Psoas muscle (tissue), 8 donors: ENCODE data around the gene TMC4. TPM values are rescaled to one million over a fixed set of nuclear protein-coding genes. Genes with fewer than 3 reads are reported as not detected.

ENCODE experiments used
- ATAC-seq, 4 donors: fragments of 200-7000 bp; cut with Tn5 transposase; one replicate each; pipeline ENCODE4 v1.9.1; 2020; ENCODE audit warnings: moderate library complexity in 3 of 4, mild to moderate bottlenecking in 2 of 4
- DNase-seq, 2 donors: peaks; one replicate each; pipeline ENCODE4 v3.0.0-alpha.2; 2020
- H3K27ac ChIP-seq: fragments of 200-600 bp; one replicate; pipeline ENCODE4 v1.8.0; 2022
- H3K27me3 ChIP-seq, 3 donors: fragments of 200-600 bp in 1 of 3; one replicate each; pipeline versions ENCODE4 v1.6.1 to v1.8.0; 2013 to 2022; ENCODE audit warnings: low read length in 2 of 3, mild to moderate bottlenecking in 2 of 3, moderate library complexity in 1 of 3; ENCODE audit not compliant: insufficient read depth in 3 of 3
- H3K36me3 ChIP-seq, 2 donors: fragments of 200-600 bp in 1 of 2; one replicate each; pipeline versions ENCODE4 v1.6.1 to v1.8.0; 2013 to 2022; ENCODE audit warnings: low read depth in 1 of 2, mild to moderate bottlenecking in 1 of 2, moderate library complexity in 1 of 2; ENCODE audit not compliant: insufficient read depth in 1 of 2
- H3K4me1 ChIP-seq: fragments of 200-600 bp; one replicate; pipeline ENCODE4 v1.8.0; 2022
- H3K4me3 ChIP-seq: fragments of 200-600 bp; one replicate; pipeline ENCODE4 v1.8.0; 2022; ENCODE audit warnings: mild to moderate bottlenecking
- H3K9me3 ChIP-seq: fragments of 200-600 bp; one replicate; pipeline ENCODE4 v1.8.0; 2022
- CTCF ChIP-seq: fragments of 200-600 bp; IDR thresholded peaks from one replicate; pipeline ENCODE4 v1.8.0; 2022; ENCODE audit warnings: antibody characterized with exemption
- WGBS, 3 donors: extraction: QIAGEN DNeasy Blood & Tissue Kit; methylation state at CpG; one replicate each; pipeline versions ENCODE4 v1.1.6 to v1.1.7; 2013; 5-methylcytosine and 5-hydroxymethylcytosine counted together
- intact Hi-C, 2 donors: fragments of 100-400 bp; cut with DNase I; formaldehyde crosslinking; loops; one replicate each; pipeline versions ENCODE4 v1.11.0 to v1.14.2; 2022
- polyA plus RNA-seq, 3 donors: library from polyadenylated mRNA; stranded (reverse); fragments of 200-250 nt; gene quantifications; one replicate each; pipeline ENCODE4 v1.2.3, GENCODE V29; 2013
- total RNA-seq, 4 donors: library from RNA; stranded (reverse); fragmentation: NEBNext Ultra II Directional in 2 of 4; extraction: Animal tissue kit (Norgen Biotek cat#: 25700) in 2 of 4; gene quantifications; one replicate each; pipeline versions ENCODE4 v1.2.1 to v1.2.4, GENCODE V29; 2021 to 2023
- donor health status: healthy with polysubstance abuse.
- donor health status: DM: no; HTN: no; CAD: no; lungs with moderate emphysema.
- donor health status: Bipolar disorder and iron deficiency.
- donor health status: healthy.
- donor health status: DM: yes; HTN: yes; CAD: no.
- donor health status: DM: no; HTN: no; CAD: no.
- donor health status: DM: no; HTN: no; CAD: no.
- donor health status: DM: yes; HTN: yes; CAD: no.

TMC4 gene
- total and polyA plus RNA-seq, 7 donors = 0.55 to 2.5 (median 0.70) TPM; not detected in 1

- no peak overlapping the region for H3K4me3 ChIP-seq
- TF ChIP-seq CTCF = no peak
- no peak overlapping the region for H3K27ac ChIP-seq
- 80 to 83% (median 83%) methylated on average over 12 of the region's 12 CpGs for WGBS, 3 donors
- H3K9me3 ChIP-seq = no peaks in the 10 kb centered on the region
- H3K36me3 ChIP-seq = peaks cover 8 to 99% of the 10 kb centered on the region in 2 donors
- H3K27me3 ChIP-seq = no peaks in the 10 kb centered on the region
- intact Hi-C loops = no loop called here
- no peak for DNase-seq
- H3K4me1 ChIP-seq = no peaks in the 10 kb centered on the region
- no peak for ATAC-seq
These were observed 23.7 kb downstream of the TMC4 start for GRCh38 chr19:54149021-54149812.

- TF ChIP-seq CTCF = no peak
- Histone ChIP-seq H3K4me1 (no peaks in the 10 kb centered on the region), H3K4me3 (no peak overlapping the region), H3K27ac (no peak overlapping the region), H3K9me3 (no peaks in the 10 kb centered on the region), H3K36me3 (peaks cover 4 to 99% of the 10 kb centered on the region in 2 donors), H3K27me3 (no peaks in the 10 kb centered on the region)
- ATAC-seq (no peak), DNase-seq (no peak)
- intact Hi-C loops = no loop called here
- WGBS, 3 donors = 84 to 90% (median 87%) methylated on average over 15 to 19 of the region's 19 CpGs
These were observed 24.8 kb downstream of the TMC4 start for GRCh38 chr19:54148158-54148557.

GRCh38 chr19:54147676-54148075 is 25.3 kb downstream of the TMC4 start:
- TF ChIP-seq CTCF = no peak
- Histone ChIP-seq H3K9me3 (no peaks in the 10 kb centered on the region), H3K4me3 (no peak overlapping the region), H3K36me3 (peaks cover 4 to 99% of the 10 kb centered on the region in 2 donors), H3K27me3 (no peaks in the 10 kb centered on the region), H3K4me1 (no peaks in the 10 kb centered on the region), H3K27ac (no peak overlapping the region)
- no peak for DNase-seq
- no peak for ATAC-seq
- 62 to 86% (median 82%) methylated on average over 2 to 3 of the region's 3 CpGs for WGBS, 3 donors
- intact Hi-C loops = no loop called here

GRCh38 chr19:54145541-54146158 is 27.3 kb downstream of the TMC4 start:
- intact Hi-C loops = no loop called here
- Histone ChIP-seq H3K27me3 (no peaks in the 10 kb centered on the region), H3K27ac (no peak overlapping the region), H3K9me3 (no peaks in the 10 kb centered on the region), H3K4me3 (no peak overlapping the region), H3K4me1 (peaks cover under 1% of the 10 kb centered on the region), H3K36me3 (peaks cover 4 to 94% of the 10 kb centered on the region in 2 donors)
- TF ChIP-seq CTCF = no peak
- 89 to 93% (median 92%) methylated on average over 28 of the region's 28 CpGs for WGBS, 3 donors
- no peak for ATAC-seq
- no peak for DNase-seq
